Amygdala (tissue), 56 donors: ENCODE results near the gene ARHGDIB.

Experiments used
- DNase-seq, 56 donors: peaks; one replicate each; lab custom pipeline; 2025; lab: John Stamatoyannopoulos, UW

The ARHGDIB gene

GRCh38 chr12:14957551-14958168 is 3.7 kb downstream of the ARHGDIB start:
- DNase-seq = no peak

DNA sequence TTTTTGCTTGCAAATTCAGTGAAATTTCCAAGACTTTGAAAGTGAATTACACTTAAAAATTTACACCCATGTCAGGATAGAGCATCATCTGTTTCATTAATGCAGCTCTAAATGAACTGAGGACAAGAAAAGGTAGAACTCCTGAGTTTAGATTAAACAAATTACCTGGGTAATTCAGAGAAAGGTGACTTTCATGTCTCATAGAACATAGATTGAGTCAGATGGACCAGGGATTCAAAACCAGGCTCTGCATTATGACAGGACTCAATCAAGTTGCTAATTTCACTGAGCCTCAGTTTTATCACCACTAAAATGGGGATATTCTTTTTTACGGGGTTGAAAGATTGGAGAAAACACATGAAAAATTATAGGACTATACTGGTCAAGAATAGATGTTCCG is 4.5 kb downstream of the ARHGDIB start:
- no peak for DNase-seq

GRCh38 chr12:14956024-14956891 is 5.1 kb downstream of the ARHGDIB start:
- no peak for DNase-seq

DNA sequence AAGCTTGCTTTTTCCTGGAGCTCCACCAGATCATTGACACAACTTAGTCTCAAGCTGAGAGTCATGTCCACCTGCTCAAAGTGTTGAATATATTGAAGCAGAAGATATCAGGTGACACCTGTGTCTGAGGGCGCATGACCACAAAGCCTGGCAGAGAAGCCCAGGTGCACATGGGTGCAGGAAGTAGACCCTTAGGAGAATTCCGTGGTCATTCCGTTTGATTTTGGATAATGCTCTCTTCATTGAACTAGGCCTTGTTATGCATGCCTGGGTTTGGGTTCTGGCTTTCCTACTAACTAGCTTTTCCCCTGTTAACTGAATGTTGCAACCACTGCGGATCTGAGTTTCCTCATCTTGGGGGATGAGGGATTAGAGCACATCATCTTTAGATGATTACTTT is 7.1 kb downstream of the ARHGDIB start:
- DNase-seq = no peak

DNA sequence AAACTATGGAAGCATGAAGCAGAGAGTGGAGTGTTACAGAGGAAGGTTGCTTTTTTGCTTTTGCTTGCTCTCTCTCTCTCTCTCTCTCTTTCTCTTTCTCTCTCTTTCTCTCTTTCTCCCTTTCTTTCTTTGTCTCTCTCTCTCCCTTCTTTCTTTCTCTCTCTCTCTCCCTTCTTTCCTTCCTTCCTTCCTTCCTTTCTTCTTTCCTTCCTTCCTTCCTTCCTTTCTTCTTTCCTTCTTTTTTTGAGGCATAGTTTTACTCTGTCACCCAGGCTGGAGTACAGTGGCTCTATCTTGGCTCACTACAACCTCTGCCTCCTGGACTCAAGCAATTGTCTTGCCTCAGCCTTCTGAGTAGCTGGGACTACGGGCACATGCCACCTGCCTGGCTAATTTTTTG is 7.6 kb downstream of the ARHGDIB start:
- no peak for DNase-seq

DNA sequence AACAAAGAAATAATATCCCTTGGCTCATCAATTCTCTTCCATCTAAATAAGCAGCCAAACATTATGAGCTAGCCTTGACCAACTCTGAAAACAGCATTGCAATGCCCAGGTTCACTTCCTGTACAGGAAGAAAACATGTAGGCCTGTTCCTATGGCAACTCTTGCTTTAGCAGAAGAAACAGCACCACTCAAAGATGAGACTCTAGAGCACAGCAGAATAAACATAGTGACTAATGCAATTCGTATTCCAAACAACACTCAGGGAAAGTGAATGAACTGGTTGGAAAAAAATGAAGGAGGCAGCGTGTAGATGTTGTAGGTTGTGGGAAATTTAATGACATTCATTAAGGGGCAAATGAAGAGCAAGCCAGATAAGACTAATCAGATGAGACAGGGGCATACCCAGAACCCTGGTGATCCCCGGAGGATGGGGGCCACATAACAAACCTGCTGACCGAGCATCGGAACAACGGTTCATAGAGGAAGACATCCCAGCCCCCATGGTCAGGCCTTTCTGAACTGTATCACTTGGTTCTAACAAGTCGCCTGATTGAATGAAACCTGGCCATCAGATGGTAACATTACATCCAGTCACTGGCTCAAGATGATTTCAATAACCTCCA is 9.0 kb downstream of the ARHGDIB start:
- DNase-seq = peak in 7 of 56 donors; percentile 4 to 54 (median 11)

DNA sequence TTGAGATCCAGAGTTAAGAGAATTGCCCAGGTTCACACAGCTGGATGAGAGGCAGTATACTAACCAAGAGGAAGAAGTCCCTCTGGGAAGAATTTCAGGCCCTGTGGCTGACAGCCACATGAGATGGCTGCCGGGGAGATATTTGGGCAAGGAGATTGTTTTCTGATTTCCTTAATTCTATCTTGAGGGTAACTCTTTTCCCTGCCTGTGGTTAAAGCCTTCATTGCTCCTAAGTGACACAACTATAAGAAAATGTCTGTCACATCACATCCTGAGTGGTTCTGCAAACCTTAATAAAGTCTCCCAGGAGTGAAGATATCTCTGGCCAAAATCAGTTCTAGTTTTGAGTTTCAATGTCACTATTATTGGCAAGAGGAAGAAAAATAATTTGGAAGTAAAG is 9.6 kb downstream of the ARHGDIB start:
- no peak for DNase-seq

DNA sequence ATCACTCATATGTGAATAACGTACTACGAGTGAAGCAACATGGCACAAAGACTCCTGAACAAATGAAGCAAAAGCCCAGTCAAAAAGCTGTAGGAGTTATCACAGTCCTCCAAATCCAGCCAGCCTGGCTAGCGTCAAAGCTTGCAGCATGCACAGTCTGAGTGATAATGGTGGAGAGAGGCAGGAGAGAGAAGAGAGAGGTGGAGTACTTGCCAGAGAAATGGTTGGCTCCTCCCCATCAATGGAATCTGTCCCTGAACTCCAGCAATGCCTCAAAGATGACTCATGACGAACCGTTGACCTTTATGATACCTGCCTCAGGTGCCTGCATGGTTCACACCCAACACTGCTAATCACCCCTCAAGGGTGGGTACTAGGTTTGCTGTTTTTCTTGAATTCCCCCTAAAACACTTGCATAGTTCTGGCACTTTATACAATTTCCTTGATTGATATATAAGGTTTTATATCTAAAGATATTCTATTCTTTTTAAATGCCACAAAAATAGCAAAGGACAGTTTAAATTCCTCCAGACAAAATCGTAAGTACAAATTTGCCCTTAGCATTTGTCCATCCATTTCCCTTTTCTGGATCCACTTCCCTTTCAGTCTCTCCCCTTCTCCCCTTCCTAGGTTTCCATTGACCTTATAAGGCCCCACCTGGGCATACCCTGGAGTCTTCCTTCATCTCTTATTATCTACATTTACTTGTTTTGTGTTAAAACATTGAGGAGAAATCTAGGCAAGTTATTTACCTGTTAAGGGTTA is 10.2 kb downstream of the ARHGDIB start:
- DNase-seq = no peak

DNA sequence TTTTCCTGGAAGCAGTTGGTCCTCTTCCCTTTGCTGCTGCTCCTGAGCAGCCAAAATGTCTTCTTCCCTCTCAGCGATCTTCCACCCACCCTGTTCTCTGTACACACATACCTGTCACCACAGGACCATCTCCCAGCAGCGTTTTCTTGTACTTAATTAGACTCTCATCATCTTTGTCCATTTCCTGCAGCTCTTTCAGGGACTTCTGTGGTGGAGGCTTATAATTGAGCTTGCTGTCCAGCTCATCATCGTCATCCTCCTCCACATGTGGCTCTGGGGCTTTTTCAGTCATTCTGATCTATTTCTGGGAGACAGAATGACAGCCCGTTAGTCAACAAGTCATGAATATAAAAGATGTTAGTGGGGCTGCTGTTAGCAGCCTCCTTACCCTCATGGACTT is 11.0 kb downstream of the ARHGDIB start:
- no peak for DNase-seq

- DNase-seq = no peak
Observed at GRCh38 chr12:14949631-14950030, 11.8 kb downstream of the ARHGDIB start.

DNA sequence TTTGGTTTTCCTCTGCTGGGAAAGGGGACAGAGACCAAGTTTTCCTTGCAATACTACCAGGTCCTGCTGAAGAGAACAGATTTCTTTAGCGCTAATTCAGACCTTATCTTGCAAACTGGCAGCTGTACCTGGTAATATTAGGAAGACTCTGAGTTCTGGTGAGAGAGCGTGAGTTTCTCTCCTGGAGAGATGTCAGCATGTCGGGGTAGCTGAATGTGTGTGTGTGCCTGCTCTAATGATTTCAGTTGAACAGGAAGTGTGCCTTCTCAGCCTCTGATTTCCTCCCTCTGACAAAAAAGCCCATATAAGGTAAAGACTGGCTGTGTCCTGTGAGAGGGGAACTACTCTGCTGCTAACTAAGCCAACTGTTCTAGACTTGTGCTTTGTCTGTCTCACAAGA is 12.7 kb downstream of the ARHGDIB start:
- peak in 1 of 56 donors; percentile 9 for DNase-seq

- no peak for DNase-seq
Observed at GRCh38 chr12:14946861-14947260, 14.5 kb downstream of the ARHGDIB start.

GRCh38 chr12:14946162-14946561 is 15.2 kb downstream of the ARHGDIB start:
- DNase-seq = no peak

GRCh38 chr12:14942196-14942931 is 19.0 kb downstream of the ARHGDIB start:
- DNase-seq = no peak

- no peak for DNase-seq
Observed at GRCh38 chr12:14941369-14941768, 20.0 kb downstream of the ARHGDIB start.

- no peak for DNase-seq
Observed at GRCh38 chr12:14938301-14938700, 23.1 kb downstream of the ARHGDIB start, which contains the start of gene ERP27. Gene ERP27, minus strand, starts transcription at chr12:14938537. Its CDS starts 29 bp downstream, at chr12:14938508.

DNA sequence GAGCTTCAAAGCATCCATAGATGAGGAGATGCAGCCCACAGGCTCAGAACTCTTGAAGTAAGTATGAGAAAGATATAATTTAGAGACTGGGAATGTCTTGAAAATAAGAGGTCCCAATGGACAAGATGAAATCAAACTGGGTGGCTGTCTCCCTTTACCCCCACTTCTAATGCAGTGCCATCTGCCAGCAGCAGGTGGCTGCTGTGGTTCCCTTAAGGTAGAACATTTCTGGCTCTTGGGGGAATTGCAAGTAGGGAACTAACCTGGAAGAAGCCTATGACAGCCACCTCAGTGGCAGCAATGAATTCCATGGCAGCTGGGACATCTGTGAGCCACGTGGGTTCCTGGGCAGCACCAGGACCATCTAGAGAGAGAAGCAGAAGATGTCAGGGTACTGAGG is 23.7 kb downstream of the ARHGDIB start:
- no peak for DNase-seq

- no peak for DNase-seq
Observed at GRCh38 chr12:14937014-14937413, 24.4 kb downstream of the ARHGDIB start.

DNA sequence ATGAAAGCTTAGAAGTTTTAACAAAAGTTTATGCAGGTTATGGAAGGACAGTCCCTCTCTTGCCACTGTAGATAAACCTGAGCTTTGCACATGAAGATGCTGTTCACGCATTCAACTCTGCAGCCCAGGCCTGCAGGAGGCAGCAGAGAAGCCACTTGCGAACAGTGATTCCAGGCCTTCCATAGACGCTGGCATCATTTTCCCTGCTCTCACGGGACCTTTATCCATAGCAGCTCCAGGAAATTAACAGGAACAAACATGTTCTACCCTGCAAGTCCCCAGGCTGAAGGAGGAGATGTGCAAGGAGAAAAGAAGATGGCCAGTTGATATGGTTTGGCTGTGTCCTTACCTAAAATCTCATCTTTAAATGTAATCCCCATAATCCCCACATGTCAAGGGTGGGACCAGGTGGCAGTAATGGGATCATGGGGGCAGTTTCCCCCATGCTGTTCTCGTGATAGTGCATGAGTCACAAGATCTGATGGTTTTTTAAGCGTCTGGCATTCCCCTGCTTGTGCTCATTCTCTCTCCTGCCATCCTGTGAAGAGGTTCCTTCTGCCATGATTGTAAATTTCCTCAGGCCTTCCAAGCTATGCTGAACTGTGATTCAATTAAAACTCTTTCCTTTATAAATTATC is 25.1 kb downstream of the ARHGDIB start:
- no peak for DNase-seq

DNA sequence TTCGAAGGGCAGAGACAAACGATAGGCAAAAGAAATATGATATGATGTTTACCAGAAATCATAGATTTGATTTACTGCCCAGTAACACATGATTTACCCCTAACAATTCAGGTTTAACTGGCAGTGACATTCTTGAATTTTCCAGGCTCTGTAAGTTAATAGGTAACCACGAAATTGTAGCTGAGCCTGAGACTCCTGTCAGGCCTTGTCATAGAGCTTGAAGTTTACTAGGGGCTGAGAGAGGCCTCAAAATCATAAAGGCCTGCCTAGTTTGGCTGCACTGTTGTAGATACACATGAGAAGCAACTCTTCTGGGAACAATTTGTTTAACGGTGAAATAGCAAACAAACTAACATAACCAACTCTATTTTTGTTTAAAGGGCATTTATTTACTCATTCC is 26.4 kb downstream of the ARHGDIB start:
- DNase-seq = no peak
